ENCODE results near the gene TEX11. TPM values are rescaled to one million over a fixed set of nuclear protein-coding genes. Genes with fewer than 3 reads are reported as not detected.

The TEX11 gene
- total and polyA plus RNA-seq, 9 of the 15 experiments (the other 6 are each of a cell fraction or from before 2014, with no cell fraction given), result 0.27 to 1.1 (median 0.45) TPM

DNA sequence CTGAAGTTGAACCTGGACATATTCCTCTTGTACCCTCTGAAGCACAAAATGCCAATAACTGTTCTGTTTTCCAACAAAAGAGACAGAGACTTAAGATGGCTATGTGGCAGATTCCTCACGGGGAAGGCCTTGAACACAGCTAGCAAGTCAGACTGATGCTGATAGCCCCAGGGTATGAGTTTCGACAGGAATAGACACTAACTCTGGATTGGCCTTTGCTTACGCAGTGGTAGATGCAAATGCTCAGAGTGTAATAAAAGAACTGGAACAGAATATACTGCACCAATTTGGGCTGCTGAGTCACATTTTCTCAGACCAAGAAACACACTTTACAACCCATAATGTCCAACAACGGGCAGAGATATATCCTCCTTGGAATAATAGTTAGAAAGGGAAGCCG, 290.0 kb downstream of the TEX11 start:
- Histone ChIP-seq H3K9me1 (ENCODE audit: control insufficient read depth, insufficient read depth, low read length) (no peaks in the 10 kb centered on the region), H3K9me3 (replicated peaks; ENCODE audit: control insufficient read depth, insufficient read depth, low read depth, low read length) (no peaks in the 10 kb centered on the region), H3K27me3 (ENCODE audit: control insufficient read depth in 2 of 2, insufficient read depth in 2 of 2, low read length in 2 of 2) (no peaks in the 10 kb centered on the region), H3K36me3 (ENCODE audit: control insufficient read depth, insufficient read depth, low read length) (no peaks in the 10 kb centered on the region), H3K4me3 (no peak overlapping the region), H4K20me1 (replicated peaks; ENCODE audit: control insufficient read depth, insufficient read depth, low read length) (no peaks in the 10 kb centered on the region), H3K4me1 (replicated peaks in 1 of 2; ENCODE audit: control insufficient read depth in 2 of 2, insufficient read depth in 2 of 2, low read length in 2 of 2) (no peaks in the 10 kb centered on the region), H3K9ac (ENCODE audit: insufficient read depth in 1 of 2, low read depth in 2 of 2, low read length in 2 of 2) (no peak overlapping the region), H3K27ac (ENCODE audit: extremely low read depth, low read depth, low read length) (no peak overlapping the region), H3K79me2 (ENCODE audit: control insufficient read depth, insufficient read depth, low read length) (no peaks in the 10 kb centered on the region), H2AFZ (ENCODE audit: low read depth, low read length) (no peak overlapping the region), H3K4me2 (ENCODE audit: insufficient read depth, low read length) (no peak overlapping the region)
- no peak for FAIRE-seq
- 0% methylated on average over 5 of the region's 5 CpGs for WGBS (ENCODE audit: insufficient coverage, low coverage, missing lambda C conversion rate)
- CTCF ChIA-PET (ENCODE audit: low intra/inter-chr PET ratio), result no interaction called here
- no TSS peak for BruUV-seq (replicated peaks)
- in situ Hi-C loops (cut with MboI) (no loop called here), intact Hi-C loops (cut with micrococcal nuclease) (no loop called here)
- no peak for DNase-seq (ENCODE audit: extremely low read depth in 1 of 4, low spot score in 3 of 4)
- no peak for ATAC-seq
- POLR2A ChIA-PET, result interaction anchor here (0.7 kb wide), 1 partner anchor 441 kb away, joined by 4 read pairs; the partner anchor contains the start of gene DGAT2L6
- TF ChIP-seq ARHGAP35 (IDR thresholded peaks at IDR 0.05; ENCODE audit: partially characterized antibody) (no peak), ZZZ3 (IDR thresholded peaks at IDR 0.05) (no peak), ZNF184 (CRISPR knock-in tag; IDR thresholded peaks at IDR 0.05) (no peak), ZNF146 (CRISPR knock-in tag; IDR thresholded peaks at IDR 0.05; ENCODE audit: unreplicated experiment) (no peak), MCM7 (IDR thresholded peaks at IDR 0.05) (no peak), ZEB2 (IDR thresholded peaks at IDR 0.05) (no peak), ZNF324 (CRISPR knock-in tag; IDR thresholded peaks at IDR 0.05) (no peak), BDP1 (IDR thresholded peaks at IDR 0.05; ENCODE audit: insufficient read depth, insufficient read length) (no peak), YY1 (IDR thresholded peaks at IDR 0.05; ENCODE audit: borderline replicate concordance in 1 of 3, control insufficient read depth in 1 of 3, extremely low read depth in 1 of 3, insufficient read depth in 3 of 3, insufficient read length in 1 of 3, insufficient replicate concordance in 2 of 3, low read depth in 1 of 3, low read length in 2 of 3) (no peak)
- TF ChIP-seq, protein P1, sequence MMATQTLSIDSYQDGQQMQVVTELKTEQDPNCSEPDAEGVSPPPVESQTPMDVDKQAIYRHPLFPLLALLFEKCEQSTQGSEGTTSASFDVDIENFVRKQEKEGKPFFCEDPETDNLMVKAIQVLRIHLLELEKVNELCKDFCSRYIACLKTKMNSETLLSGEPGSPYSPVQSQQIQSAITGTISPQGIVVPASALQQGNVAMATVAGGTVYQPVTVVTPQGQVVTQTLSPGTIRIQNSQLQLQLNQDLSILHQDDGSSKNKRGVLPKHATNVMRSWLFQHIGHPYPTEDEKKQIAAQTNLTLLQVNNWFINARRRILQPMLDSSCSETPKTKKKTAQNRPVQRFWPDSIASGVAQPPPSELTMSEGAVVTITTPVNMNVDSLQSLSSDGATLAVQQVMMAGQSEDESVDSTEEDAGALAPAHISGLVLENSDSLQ (IDR thresholded peaks at IDR 0.05), result no peak
- TF ChIP-seq, protein P2, sequence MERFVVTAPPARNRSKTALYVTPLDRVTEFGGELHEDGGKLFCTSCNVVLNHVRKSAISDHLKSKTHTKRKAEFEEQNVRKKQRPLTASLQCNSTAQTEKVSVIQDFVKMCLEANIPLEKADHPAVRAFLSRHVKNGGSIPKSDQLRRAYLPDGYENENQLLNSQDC (CRISPR knock-in tag; IDR thresholded peaks at IDR 0.05), result no peak
- TF ChIP-seq, protein P3, sequence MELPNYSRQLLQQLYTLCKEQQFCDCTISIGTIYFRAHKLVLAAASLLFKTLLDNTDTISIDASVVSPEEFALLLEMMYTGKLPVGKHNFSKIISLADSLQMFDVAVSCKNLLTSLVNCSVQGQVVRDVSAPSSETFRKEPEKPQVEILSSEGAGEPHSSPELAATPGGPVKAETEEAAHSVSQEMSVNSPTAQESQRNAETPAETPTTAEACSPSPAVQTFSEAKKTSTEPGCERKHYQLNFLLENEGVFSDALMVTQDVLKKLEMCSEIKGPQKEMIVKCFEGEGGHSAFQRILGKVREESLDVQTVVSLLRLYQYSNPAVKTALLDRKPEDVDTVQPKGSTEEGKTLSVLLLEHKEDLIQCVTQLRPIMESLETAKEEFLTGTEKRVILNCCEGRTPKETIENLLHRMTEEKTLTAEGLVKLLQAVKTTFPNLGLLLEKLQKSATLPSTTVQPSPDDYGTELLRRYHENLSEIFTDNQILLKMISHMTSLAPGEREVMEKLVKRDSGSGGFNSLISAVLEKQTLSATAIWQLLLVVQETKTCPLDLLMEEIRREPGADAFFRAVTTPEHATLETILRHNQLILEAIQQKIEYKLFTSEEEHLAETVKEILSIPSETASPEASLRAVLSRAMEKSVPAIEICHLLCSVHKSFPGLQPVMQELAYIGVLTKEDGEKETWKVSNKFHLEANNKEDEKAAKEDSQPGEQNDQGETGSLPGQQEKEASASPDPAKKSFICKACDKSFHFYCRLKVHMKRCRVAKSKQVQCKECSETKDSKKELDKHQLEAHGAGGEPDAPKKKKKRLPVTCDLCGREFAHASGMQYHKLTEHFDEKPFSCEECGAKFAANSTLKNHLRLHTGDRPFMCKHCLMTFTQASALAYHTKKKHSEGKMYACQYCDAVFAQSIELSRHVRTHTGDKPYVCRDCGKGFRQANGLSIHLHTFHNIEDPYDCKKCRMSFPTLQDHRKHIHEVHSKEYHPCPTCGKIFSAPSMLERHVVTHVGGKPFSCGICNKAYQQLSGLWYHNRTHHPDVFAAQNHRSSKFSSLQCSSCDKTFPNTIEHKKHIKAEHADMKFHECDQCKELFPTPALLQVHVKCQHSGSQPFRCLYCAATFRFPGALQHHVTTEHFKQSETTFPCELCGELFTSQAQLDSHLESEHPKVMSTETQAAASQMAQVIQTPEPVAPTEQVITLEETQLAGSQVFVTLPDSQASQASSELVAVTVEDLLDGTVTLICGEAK (IDR thresholded peaks at IDR 0.05), result no peak
- TF ChIP-seq, protein P3 (CRISPR knock-in tag; IDR thresholded peaks at IDR 0.05), result no peak

All from K562 (cell line).